Heart left ventricle (tissue), 13 donors: Measurements from ENCODE around the gene ASCC3.
A peak's percentile ranks its signal among the peaks of the same experiment; 100 is the strongest.

Experiments
- CTCF ChIP-seq, 12 donors: fragments of 200-600 bp; sonication (generic) in 4 of 12; IDR thresholded peaks; one replicate each; pipeline versions ENCODE4 v1.5.0 to v1.8.0; 2018 to 2022; ENCODE audit warnings: antibody characterized with exemption in 12 of 12, mild to moderate bottlenecking in 5 of 12
- POLR2A ChIP-seq, 2 donors: fragments of 450-650 bp; IDR thresholded peaks; one replicate each; pipeline ENCODE4 v1.6.1; 2017; ENCODE audit warnings: antibody characterized with exemption in 2 of 2, mild to moderate bottlenecking in 2 of 2, moderate library complexity in 2 of 2
- donor health status: ischemic (EF 13 %, LVEDD 7.1; RV severe dilation, severe dysfunction).
- donor health status: DM: no; HTN: yes; CAD: no.
- donor health status: DM: no; HTN: no; CAD: no.
- donor health status: ischemic (EF 25% LVEDD 6.9; RV normal size, moderate dysfunction).
- donor health status: ischemic (EF 25% LVEDD 5.7; RV mildly dilated, moderate dysfunction).
- donor health status: ischemic (EF 35%, LVEDD 5.7; RV mildly dilated, moderate dysfunction).
- donor health status: nonischemic (EF 11% LVEDD 7.7; RV severe dilation, severe dysfunction).
- donor health status: DM: yes; HTN: yes; CAD: no.
- donor health status: PGD.
- donor health status: ischemic (EF 29% LVEDD 5.4; RV normal size, mild dysfunction).
- donor health status: nonischemic (EF 23%, LVEDD 6.1; RV moderate dilation, normal function).

GRCh38 chr6:100573166-100573565, 308.0 kb downstream of the ASCC3 start:
- TF ChIP-seq CTCF (IDR thresholded peaks at IDR 0.05) (peak in 3 of 12 donors; percentile 13 to 16 (median 15)), POLR2A (IDR thresholded peaks at IDR 0.05) (no peak)
